HG02763 (cell line): Measurements from ENCODE around the gene CACNG5.

Experiments
- ATAC-seq: cut with Tn5 transposase; IDR thresholded peaks from one replicate; pipeline ENCODE4 v1.9.1; 2021; ENCODE audit warnings: mild to moderate bottlenecking, moderate library complexity; ENCODE audit not compliant: unreplicated experiment

The CACNG5 gene

GRCh38 chr17:66834919-66835454 is at the start of gene CACNG5:
Gene CACNG5 (plus strand): TSS chr17:66835117. CDS start chr17:66877333, 42,216 bp downstream.
- ATAC-seq = no peak

- ATAC-seq = no peak
Measured at GRCh38 chr17:66786107-66786506, 48.8 kb upstream of the CACNG5 start.

- ATAC-seq = no peak
Measured at GRCh38 chr17:66787914-66788313, 47.0 kb upstream of the CACNG5 start.

GRCh38 chr17:66789093-66789492 is 45.8 kb upstream of the CACNG5 start:
- no peak for ATAC-seq

GRCh38 chr17:66789961-66790437 is 44.9 kb upstream of the CACNG5 start:
- no peak for ATAC-seq

- ATAC-seq = no peak
Measured at GRCh38 chr17:66790501-66791061, 44.3 kb upstream of the CACNG5 start.

- ATAC-seq = no peak
Measured at GRCh38 chr17:66791347-66791746, 43.6 kb upstream of the CACNG5 start.

- no peak for ATAC-seq
Measured at GRCh38 chr17:66793814-66794213, 41.1 kb upstream of the CACNG5 start.

GRCh38 chr17:66795486-66795885 is 39.4 kb upstream of the CACNG5 start:
- no peak for ATAC-seq

GRCh38 chr17:66799849-66800537 is 34.9 kb upstream of the CACNG5 start:
- no peak for ATAC-seq

- ATAC-seq = no peak
Measured at GRCh38 chr17:66803474-66803951, 31.4 kb upstream of the CACNG5 start.

GRCh38 chr17:66805567-66805966 is 29.4 kb upstream of the CACNG5 start:
- no peak for ATAC-seq

- no peak for ATAC-seq
Measured at GRCh38 chr17:66807182-66807581, 27.7 kb upstream of the CACNG5 start.

GRCh38 chr17:66809408-66809807 is 25.5 kb upstream of the CACNG5 start:
- no peak for ATAC-seq

GRCh38 chr17:66810951-66811682 is 23.8 kb upstream of the CACNG5 start:
- ATAC-seq = no peak

- ATAC-seq = no peak
Measured at GRCh38 chr17:66811683-66812054, 23.2 kb upstream of the CACNG5 start.

GRCh38 chr17:66812571-66812970 is 22.3 kb upstream of the CACNG5 start:
- no peak for ATAC-seq

- ATAC-seq = no peak
Measured at GRCh38 chr17:66813296-66813695, 21.6 kb upstream of the CACNG5 start.

GRCh38 chr17:66814026-66814425 is 20.9 kb upstream of the CACNG5 start:
- no peak for ATAC-seq

- no peak for ATAC-seq
Measured at GRCh38 chr17:66814570-66814969, 20.3 kb upstream of the CACNG5 start.

- ATAC-seq = no peak
Measured at GRCh38 chr17:66817750-66818149, 17.2 kb upstream of the CACNG5 start.

- ATAC-seq = no peak
Measured at GRCh38 chr17:66819466-66819865, 15.5 kb upstream of the CACNG5 start.
